ENCODE data around the gene HS3ST5.
"Not testable (repeated sequence)": the region's sequence is repeated elsewhere in the genome, so short reads cannot be mapped to it uniquely, and the experiment has no call there.

Gene HS3ST5

DNA sequence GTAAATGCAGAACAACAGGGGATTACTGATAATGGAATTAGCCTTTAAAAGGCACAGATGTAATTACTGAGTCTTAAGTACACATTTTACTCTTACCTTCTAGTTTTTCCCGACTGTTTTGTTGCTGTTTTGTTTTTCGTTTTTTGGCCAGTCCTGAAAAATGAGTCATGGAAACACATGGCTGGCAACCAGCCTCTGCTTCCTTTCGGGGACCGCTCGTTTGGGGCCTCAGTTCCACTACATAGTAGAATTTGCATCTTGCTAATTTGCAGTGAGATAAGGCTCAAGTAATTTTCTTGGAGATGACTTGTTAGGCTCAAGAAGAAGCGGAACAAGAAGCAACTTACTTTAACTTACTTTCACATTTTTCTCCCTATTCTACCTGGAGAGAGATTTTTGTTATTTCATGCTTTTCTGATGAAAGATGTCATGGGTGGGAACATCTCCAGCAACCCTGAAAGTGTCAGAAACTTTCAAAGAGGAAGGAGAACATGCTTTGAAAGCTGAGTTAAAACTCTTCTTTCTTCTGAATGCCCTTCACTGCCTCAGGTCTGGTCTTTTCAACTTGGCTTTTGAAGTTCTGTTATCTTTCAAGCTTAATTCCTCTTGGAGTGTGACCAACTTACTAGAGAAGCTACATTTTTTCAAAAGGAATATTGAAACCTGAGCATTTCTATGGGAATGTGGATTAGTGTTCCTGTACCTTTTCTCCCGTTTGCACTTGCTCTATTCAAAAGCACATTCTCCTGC lies 300.4 kb downstream of the HS3ST5 start:
- no peak for DNase-seq

DNA sequence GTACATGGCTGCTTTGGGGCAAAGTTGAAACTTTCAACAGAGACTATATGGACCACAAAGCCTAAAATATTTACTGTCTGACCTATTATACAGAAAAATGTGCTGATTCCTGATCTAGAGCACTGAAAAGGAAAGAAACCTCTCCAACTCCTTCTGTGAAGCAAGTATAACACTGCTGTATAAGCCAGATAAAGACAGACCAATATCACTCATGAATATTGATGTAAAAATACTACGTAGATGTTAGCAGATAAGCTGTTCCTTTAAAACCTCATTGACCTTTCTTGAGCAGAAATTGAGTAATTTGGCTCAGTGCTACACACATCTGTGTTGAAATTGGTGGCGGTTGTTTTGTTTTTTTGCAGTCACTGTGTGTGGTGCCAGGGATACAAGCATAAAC lies 302.0 kb downstream of the HS3ST5 start:
- DNase-seq = peak in 1 of 5 experiments; percentile 75

DNA sequence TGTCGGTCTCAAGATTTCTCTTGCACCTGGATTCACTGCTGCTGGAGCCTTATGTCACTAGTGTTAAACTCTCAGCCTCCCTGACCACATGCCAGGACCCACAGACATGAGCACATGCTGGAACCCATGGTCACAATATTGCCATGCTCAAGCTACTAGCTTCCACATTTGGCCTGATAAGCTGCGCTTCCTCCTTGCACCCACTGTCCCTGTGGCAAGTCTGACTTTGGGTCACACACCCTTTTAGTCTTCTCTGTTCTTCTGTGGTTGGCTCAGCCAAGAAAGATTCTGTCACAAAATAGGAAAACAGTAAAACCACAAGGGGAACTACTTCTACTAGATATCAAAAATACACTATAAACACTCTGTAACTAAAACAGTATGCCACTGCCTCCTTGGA lies 303.0 kb downstream of the HS3ST5 start:
- no peak for DNase-seq

DNA sequence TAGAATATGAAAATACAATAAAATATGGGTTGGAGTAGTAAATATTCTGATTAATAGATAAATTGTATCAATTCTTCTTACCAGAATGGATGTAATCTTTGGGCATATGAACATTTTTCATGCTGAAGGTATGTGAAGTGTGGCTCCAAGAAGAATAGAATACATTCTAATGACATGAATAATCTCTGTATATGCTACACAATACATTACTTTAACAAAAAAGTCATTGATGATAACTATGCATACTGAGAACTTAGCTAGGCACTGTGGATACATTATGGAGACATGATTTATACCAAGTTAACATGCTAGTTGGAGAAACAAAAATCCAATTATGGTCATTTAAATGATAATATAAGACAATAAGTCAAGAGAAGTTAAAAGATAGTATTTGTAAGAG lies 309.2 kb downstream of the HS3ST5 start:
- DNase-seq = no peak

DNA sequence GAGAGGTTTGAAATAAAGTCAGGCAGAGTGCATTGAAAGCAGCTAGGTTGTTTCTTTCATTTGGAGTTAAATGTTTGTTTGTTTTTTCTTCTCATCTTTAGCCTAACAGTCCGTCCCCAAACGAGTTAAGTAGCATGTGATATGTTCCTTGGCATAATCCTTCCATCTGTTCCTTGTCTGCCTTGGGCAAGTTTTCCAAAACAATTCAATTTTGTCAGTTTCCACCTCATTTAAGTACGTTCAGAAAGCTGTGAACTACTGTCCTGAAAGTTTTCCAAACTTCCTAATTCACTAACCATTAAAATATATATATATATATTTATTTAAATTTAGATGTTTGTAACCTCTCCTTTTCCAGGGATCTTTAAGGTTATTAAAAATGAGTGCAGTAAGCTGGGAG lies 310.1 kb downstream of the HS3ST5 start:
- DNase-seq = no peak

DNA sequence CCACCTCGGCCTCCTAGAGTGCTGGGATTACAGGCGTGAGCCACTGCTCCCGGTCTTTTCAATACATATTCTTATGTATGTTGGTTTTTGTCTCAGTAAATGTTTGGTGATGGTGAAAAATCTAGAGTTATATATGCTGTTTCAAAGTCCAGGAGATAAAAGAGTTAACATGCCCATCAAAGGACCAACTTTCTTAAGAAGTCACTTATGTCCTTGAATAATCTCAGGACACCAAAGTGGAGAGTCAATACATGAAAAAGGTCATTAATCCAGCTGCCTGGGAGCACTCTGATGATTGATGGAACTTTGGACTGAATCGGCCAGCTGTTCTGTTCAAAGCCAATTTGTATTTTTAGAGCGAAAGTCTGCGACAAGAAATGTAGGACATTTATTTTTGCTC lies 312.1 kb downstream of the HS3ST5 start:
- no peak for DNase-seq

DNA sequence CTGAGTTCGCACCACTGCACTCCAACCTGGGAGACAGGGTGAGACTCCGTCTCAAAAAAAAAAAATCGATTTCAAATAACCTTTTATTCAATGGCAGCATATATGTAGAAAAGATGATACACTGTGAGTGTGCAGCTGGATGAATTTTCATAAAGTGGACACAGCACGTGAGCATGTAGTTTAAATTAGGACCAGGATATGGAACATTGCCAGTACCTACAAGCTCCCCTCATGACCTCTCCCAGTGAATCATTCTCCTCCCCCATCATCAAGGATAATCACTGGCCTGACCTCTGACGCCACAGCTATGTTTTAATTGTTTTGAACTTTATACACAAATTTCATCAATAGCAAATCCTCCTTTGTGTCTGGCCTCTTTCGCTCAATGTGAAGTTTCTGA lies 318.1 kb downstream of the HS3ST5 start:
- DNase-seq = no peak

DNA sequence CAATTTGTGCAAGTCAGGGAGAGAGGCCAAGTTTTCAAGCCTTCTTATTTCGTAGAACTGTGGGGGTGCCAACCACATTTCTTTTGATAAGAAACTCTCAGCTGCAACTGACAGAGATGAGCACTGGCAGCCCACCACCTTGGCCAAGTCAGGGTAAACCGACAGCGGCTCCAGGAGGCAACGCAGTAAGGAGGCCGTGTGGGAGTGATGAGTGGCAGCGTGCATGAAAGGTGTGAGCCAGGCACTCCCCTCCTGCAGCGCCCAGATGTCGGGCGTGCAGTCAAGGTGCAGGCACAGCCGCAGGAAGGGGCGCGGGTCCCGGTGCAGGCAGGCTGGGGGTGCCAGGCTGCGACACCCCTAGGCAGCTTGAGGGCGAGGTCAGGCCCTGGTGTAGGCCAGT lies 322.6 kb downstream of the HS3ST5 start:
- DNase-seq = no peak

DNA sequence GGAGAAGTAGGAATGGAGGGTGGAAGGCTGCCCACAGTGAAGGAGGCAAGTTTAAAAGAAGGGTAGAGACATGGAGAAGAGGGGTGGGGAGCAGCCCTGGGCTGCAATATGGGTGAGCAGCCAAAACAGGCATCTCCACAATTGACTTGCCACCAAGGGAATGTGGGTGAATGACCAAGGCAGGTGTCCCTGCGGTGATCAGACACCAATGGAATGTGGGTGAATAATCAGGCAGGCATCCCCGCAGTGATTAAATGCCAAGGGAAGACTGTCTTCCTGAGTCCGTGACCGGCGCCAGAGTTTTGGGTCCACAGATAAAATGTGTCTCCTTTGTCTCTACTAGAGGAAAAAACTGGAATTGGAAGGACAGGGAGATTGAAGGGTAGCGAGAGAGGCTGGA lies 325.7 kb downstream of the HS3ST5 start:
- DNase-seq = not testable (repeated sequence)

DNA sequence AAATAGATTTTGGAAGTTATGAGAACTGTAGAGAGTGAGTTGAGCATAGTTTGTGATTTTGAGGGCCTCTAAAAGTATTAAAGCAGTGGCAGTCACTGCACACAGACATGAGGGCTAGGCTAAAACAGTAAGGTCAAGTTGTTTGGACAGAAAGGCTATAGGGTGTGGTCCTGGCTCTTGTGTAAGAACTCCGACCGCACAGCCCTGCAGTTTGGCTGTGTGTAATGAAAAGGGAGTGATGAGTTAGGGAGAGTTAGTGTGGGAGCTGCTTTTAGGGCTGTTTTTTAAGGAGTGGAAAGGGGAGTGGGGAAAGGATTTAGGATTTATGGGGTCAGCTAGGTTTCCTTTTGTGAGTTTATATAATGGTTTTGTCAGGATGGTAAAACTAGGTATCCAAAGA lies 328.7 kb downstream of the HS3ST5 start:
- DNase-seq = not testable (repeated sequence)

DNA sequence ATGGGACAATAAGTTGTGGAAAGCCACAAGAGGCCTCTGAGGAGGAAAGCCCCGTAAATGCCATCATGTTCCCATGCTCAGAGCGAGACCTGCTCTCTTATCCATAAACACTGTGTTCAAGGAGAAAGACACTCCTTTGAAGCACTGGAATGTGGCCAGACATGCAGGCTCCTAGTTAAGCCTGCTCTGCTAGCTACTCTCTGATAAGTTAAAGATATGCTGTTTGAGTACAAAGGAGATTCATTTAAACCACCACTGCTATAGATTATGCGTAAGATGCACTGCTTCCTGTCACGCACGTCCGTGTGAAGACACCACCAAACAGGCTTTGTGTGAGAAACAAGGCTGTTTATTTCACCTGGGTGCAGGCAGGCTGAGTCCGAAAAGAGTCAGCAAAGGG lies 331.3 kb downstream of the HS3ST5 start:
- DNase-seq = peak in 2 of 5 experiments; percentile 9 to 93

DNA sequence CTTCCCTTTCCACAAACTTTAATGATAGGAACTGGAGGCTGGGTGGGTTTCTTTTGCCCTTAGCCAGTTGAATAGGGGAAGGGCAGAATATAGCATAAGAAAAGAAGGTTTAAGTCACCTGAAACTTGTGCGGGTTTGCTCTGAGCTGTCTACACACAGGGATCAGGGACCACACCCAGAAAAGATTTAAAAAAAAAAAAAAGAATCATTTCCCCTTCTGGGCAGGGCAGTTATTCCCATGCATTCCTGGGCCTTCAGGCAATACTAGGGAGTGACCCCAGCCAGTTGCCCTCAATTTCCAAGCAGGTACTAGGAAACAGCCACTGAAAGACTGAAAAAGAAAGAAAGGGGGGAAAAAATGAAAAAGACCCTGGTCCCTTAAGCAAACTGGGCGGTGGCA lies 332.3 kb downstream of the HS3ST5 start:
- no peak for DNase-seq

DNA sequence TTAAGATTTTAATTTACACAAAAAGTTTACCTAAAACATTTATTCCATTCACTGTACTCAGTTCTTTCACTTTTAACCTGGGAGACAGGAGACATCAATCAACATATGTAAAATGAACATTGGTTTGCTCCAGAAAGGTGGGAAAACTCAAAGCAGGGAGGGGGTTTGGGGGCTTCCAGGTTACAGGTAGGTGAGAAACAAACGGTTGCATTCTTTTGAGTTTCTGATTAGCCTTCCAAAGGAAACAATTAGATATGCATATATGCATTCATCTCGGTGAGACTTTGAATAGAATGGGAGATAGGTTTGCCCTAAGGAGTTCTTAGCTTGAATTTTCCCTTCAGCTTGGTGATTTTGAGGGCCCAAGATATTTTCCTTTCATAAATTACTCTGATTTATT lies 333.6 kb downstream of the HS3ST5 start:
- DNase-seq = no peak

DNA sequence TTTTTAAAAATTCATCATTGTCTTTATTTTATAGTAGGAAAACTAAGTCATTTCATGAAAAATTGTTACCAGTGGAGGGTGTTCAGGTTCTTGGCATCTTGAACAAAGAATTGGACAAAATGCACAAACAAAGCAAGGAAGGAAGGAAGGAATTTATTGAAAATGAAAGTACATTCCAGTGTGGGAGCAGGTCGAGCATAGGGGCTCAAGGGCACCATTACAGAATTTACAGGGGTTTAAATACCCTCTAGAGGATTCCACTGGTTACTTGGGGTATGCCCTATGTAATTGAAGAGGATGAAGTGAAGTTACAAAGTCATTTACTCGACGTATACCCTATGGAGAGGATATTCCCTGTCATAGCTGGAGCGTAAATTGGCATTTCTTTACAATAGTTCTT lies 334.5 kb downstream of the HS3ST5 start:
- no peak for DNase-seq

DNA sequence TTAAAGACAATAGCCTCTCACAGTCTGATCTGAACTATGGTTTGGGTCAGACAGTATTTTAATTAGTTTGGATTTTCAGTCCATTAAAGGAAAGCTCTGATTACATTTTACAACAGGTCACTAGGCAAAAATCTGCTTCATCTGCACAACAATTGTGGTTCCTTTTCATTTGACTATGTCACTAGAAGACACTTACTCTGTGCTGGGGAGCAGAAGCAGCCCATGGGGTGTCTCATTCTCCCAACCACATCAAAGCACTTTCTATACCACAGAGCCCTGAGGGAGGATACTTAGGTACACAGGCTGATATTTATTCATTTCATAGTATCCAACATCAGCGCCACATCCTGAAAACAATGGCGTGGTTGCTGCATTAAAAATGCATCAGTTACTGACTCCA lies 335.3 kb downstream of the HS3ST5 start:
- DNase-seq = peak in 2 of 5 experiments; percentile 11 to 94

Measured in T-helper 2 cell (primary cell).